ENCODE results near the gene SOX5. TPM values are rescaled to one million over a fixed set of nuclear protein-coding genes. Genes with fewer than 3 reads are reported as not detected.

Gene SOX5
- total RNA-seq, 3 donors from 2014 or later (not counting 1 experiment from before 2014, with no cell fraction given): 0.80 to 0.95 TPM; not detected in 1

GRCh38 chr12:23666866-23667265 is 282.6 kb downstream of the SOX5 start:
- Mint-ChIP-seq H3K9me3 (no peaks in the 10 kb centered on the region), H3K4me1 (no peaks in the 10 kb centered on the region), H3K36me3 (no peaks in the 10 kb centered on the region), H3K27ac (no peak overlapping the region), H3K27me3 (ENCODE audit: low read depth in 2 of 2) (no peaks in the 10 kb centered on the region), H3K4me3 (no peak overlapping the region)
- intact Hi-C loops (cut with micrococcal nuclease): no loop called here
- ATAC-seq: no peak
- Histone ChIP-seq H3K36me3 (ENCODE audit: control insufficient read depth, insufficient read depth, low read length) (no peaks in the 10 kb centered on the region), H3K27me3 (ENCODE audit: control insufficient read depth, insufficient read depth, low read length) (no peaks in the 10 kb centered on the region), H3K4me1 (ENCODE audit: control insufficient read depth, insufficient read depth, low read length) (no peaks in the 10 kb centered on the region), H3K27ac (ENCODE audit: low read length) (no peak overlapping the region), H3K4me3 (ENCODE audit: low read length) (no peak overlapping the region), H3K9me3 (ENCODE audit: control insufficient read depth, insufficient read depth, low read length) (no peaks in the 10 kb centered on the region)
- WGBS (ENCODE audit: insufficient coverage): 73% methylated on average over 5 of the region's 5 CpGs
- no peak for DNase-seq
- no peak for TF ChIP-seq CTCF (IDR thresholded peaks at IDR 0.05)

GRCh38 chr12:23662966-23663365 is 286.5 kb downstream of the SOX5 start:
- Histone ChIP-seq H3K27ac (ENCODE audit: low read length) (no peak overlapping the region), H3K4me3 (ENCODE audit: low read length) (no peak overlapping the region), H3K9me3 (ENCODE audit: control insufficient read depth, insufficient read depth, low read length) (no peaks in the 10 kb centered on the region), H3K4me1 (ENCODE audit: control insufficient read depth, insufficient read depth, low read length) (no peaks in the 10 kb centered on the region), H3K27me3 (ENCODE audit: control insufficient read depth, insufficient read depth, low read length) (no peaks in the 10 kb centered on the region), H3K36me3 (ENCODE audit: control insufficient read depth, insufficient read depth, low read length) (no peaks in the 10 kb centered on the region)
- H3K27me3 Mint-ChIP-seq (ENCODE audit: low read depth in 2 of 2): no peaks in the 10 kb centered on the region
- H3K27ac Mint-ChIP-seq: no peak overlapping the region
- no peak for ATAC-seq
- H3K36me3 Mint-ChIP-seq: no peaks in the 10 kb centered on the region
- peaks cover 0 to 2% of the 10 kb centered on the region in 2 donors for H3K9me3 Mint-ChIP-seq
- 94% methylated on average over 3 of the region's 3 CpGs for WGBS (ENCODE audit: insufficient coverage)
- DNase-seq: no peak
- no peak overlapping the region for H3K4me3 Mint-ChIP-seq
- no peaks in the 10 kb centered on the region for H3K4me1 Mint-ChIP-seq
- intact Hi-C loops (cut with micrococcal nuclease): no loop called here
- TF ChIP-seq CTCF (IDR thresholded peaks at IDR 0.05): no peak

GRCh38 chr12:23659131-23659530 is 290.3 kb downstream of the SOX5 start:
- no peaks in the 10 kb centered on the region for H3K4me1 Mint-ChIP-seq
- H3K9me3 Mint-ChIP-seq: peaks cover 0 to 2% of the 10 kb centered on the region in 2 donors
- Histone ChIP-seq H3K27ac (ENCODE audit: low read length) (no peak overlapping the region), H3K27me3 (ENCODE audit: control insufficient read depth, insufficient read depth, low read length) (no peaks in the 10 kb centered on the region), H3K9me3 (ENCODE audit: control insufficient read depth, insufficient read depth, low read length) (no peaks in the 10 kb centered on the region), H3K4me3 (ENCODE audit: low read length) (no peak overlapping the region), H3K4me1 (ENCODE audit: control insufficient read depth, insufficient read depth, low read length) (no peaks in the 10 kb centered on the region), H3K36me3 (ENCODE audit: control insufficient read depth, insufficient read depth, low read length) (no peaks in the 10 kb centered on the region)
- no peak overlapping the region for H3K4me3 Mint-ChIP-seq
- intact Hi-C loops (cut with micrococcal nuclease): no loop called here
- H3K27ac Mint-ChIP-seq: no peak overlapping the region
- no peak for ATAC-seq
- DNase-seq: no peak
- 100% methylated on average over 1 of the region's 6 CpGs for WGBS (ENCODE audit: insufficient coverage)
- no peaks in the 10 kb centered on the region for H3K27me3 Mint-ChIP-seq (ENCODE audit: low read depth in 2 of 2)
- no peak for TF ChIP-seq CTCF (IDR thresholded peaks at IDR 0.05)
- H3K36me3 Mint-ChIP-seq: no peaks in the 10 kb centered on the region

GRCh38 chr12:23657598-23657997 is 291.9 kb downstream of the SOX5 start:
- Mint-ChIP-seq H3K27me3 (ENCODE audit: low read depth in 2 of 2) (no peaks in the 10 kb centered on the region), H3K36me3 (no peaks in the 10 kb centered on the region), H3K4me3 (no peak overlapping the region), H3K27ac (no peak overlapping the region), H3K4me1 (no peaks in the 10 kb centered on the region), H3K9me3 (peaks cover 2 to 5% of the 10 kb centered on the region in 2 donors)
- 85% methylated on average over 1 of the region's 1 CpG for WGBS (ENCODE audit: insufficient coverage)
- ATAC-seq: no peak
- no peaks in the 10 kb centered on the region for H3K4me1 ChIP-seq (ENCODE audit: control insufficient read depth, insufficient read depth, low read length)
- H3K4me3 ChIP-seq (ENCODE audit: low read length): no peak overlapping the region
- DNase-seq: no peak
- no peak for TF ChIP-seq CTCF (IDR thresholded peaks at IDR 0.05)
- H3K9me3 ChIP-seq (ENCODE audit: control insufficient read depth, insufficient read depth, low read length): no peaks in the 10 kb centered on the region
- no peaks in the 10 kb centered on the region for H3K27me3 ChIP-seq (ENCODE audit: control insufficient read depth, insufficient read depth, low read length)
- intact Hi-C loops (cut with micrococcal nuclease): no loop called here
- no peaks in the 10 kb centered on the region for H3K36me3 ChIP-seq (ENCODE audit: control insufficient read depth, insufficient read depth, low read length)
- no peak overlapping the region for H3K27ac ChIP-seq (ENCODE audit: low read length)

Measured in natural killer cell (primary cell).